ENCODE results near the gene CRYBB1. TPM values are rescaled to one million over a fixed set of nuclear protein-coding genes. Genes with fewer than 3 reads are reported as not detected.

CRYBB1 gene
- total RNA-seq, 1 experiment from 2014 or later: 1.9 TPM

- H3K36me3 ChIP-seq (replicated peaks; ENCODE audit: control insufficient read depth, insufficient read depth, low read length): peaks cover 13% of the 10 kb centered on the region
- H3K4me3 ChIP-seq (ENCODE audit: insufficient read depth, low read depth, low read length): no peak overlapping the region
- DNase-seq: no peak
- H3K27me3 ChIP-seq (ENCODE audit: control insufficient read depth, insufficient read depth, low read length): no peaks in the 10 kb centered on the region
These were observed 32.6 kb downstream of the CRYBB1 start for GRCh38 chr22:26585104-26585790.

GRCh38 chr22:26584010-26584409 is 33.8 kb downstream of the CRYBB1 start:
- H3K27me3 ChIP-seq (ENCODE audit: control insufficient read depth, insufficient read depth, low read length): no peaks in the 10 kb centered on the region
- peaks cover 13% of the 10 kb centered on the region for H3K36me3 ChIP-seq (replicated peaks; ENCODE audit: control insufficient read depth, insufficient read depth, low read length)
- DNase-seq: no peak
- no peak overlapping the region for H3K4me3 ChIP-seq (ENCODE audit: insufficient read depth, low read depth, low read length)

DNA sequence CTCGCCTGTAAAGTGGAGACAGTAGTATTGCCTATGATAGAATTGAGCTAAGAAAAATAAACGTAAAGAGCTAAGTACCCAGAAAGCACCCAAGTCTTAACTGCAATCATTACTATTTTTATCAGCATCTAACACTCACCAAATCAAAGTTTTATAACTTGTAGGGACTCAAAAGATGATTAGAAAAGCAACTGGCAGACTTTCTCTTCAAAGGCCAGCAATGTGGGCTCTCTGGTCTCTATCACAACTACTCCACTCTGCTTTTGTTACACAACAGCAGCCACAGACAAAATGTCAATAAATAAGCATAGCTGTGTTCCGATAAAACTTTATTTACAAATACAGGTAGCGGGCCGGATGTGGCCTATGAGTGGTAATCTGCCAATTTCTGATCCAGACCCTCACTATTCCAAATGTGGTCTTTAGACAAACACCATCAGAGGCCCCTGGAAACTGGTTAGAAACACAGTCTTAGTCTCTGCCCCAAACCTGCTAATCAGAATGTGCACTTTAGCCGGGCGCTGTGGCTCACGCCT is 36.1 kb downstream of the CRYBB1 start:
- peaks cover 11% of the 10 kb centered on the region for H3K36me3 ChIP-seq (replicated peaks; ENCODE audit: control insufficient read depth, insufficient read depth, low read length)
- no peak for DNase-seq
- H3K27me3 ChIP-seq (ENCODE audit: control insufficient read depth, insufficient read depth, low read length): no peaks in the 10 kb centered on the region
- H3K4me3 ChIP-seq (ENCODE audit: insufficient read depth, low read depth, low read length): no peak overlapping the region

- Histone ChIP-seq H3K4me3 (ENCODE audit: insufficient read depth, low read depth, low read length) (no peak overlapping the region), H3K27me3 (ENCODE audit: control insufficient read depth, insufficient read depth, low read length) (no peaks in the 10 kb centered on the region)
- no peak for DNase-seq
These were observed 36.8 kb downstream of the CRYBB1 start for GRCh38 chr22:26581026-26581425.

DNA sequence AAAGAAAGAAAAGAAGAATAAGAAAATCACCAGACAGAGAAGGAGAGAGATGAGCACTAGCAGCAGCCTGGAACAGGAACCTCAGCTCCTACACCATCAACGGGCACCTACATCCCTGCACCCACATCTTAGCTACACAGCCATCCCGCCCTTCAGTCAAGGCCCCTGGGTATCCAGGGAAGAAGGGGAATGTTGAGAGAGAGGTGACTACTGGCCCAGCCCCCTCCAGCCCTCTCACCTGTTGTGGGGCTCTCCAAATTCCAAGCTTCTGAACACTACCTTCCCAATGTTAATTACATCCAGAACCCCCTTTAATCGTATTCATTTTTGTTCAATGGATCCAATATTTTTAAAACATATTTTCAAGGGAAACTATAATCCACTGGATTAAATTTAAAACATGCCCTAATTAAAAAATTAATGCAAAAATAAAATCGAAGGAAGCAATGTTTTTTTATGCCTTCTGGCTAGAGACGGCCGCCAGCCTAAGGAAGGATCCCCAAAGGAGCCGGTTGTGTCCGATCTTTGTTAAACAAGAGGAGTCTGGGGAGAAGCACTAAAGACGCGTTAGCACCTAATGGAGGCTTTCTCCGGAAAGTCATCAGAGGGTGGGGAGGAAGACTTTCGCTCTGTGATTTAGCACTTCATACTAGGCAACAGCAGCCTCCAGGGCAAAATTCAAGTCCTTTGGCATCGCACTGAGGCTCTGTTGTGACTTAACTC is 37.4 kb downstream of the CRYBB1 start:
- Histone ChIP-seq H3K4me3 (ENCODE audit: insufficient read depth, low read depth, low read length) (no peak overlapping the region), H3K36me3 (replicated peaks; ENCODE audit: control insufficient read depth, insufficient read depth, low read length) (peaks cover 9% of the 10 kb centered on the region), H3K27me3 (ENCODE audit: control insufficient read depth, insufficient read depth, low read length) (no peaks in the 10 kb centered on the region)
- peak; percentile 60 for DNase-seq

More at GRCh38 chr22:26581026-26581425, 36.8 kb downstream of the CRYBB1 start:
- H3K36me3 ChIP-seq (replicated peaks; ENCODE audit: control insufficient read depth, insufficient read depth, low read length): peaks cover 9% of the 10 kb centered on the region

DNA sequence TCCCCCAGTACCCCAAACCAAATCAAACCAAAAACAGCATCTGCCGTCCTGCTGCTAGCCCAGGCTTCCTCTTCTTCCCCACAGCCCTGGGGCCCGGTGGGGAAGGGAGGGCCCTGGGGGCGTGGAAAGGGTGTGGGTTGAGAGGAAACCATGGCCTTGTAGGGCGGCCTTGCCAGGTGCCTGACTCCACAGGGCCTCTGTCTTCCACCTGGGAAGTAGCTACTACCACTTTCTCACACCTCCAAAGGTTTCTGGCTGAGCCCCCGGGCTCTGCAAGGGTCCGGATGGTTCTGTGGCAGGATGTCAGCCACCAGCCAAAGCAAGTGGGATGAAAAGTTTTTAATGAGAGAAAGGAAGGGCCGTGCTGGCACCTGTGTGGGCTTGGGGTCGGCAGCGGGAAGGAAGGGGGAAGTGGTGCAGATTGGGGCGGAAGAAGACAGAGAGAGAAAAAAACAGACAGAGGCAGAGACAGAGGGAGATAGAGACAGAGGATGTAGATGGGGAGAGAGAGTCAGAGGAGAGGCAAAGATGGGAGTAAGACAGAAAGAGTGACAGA is 38.4 kb downstream of the CRYBB1 start:
- no peaks in the 10 kb centered on the region for H3K27me3 ChIP-seq (ENCODE audit: control insufficient read depth, insufficient read depth, low read length)
- no peak for DNase-seq
- H3K36me3 ChIP-seq (replicated peaks; ENCODE audit: control insufficient read depth, insufficient read depth, low read length): peaks cover 9% of the 10 kb centered on the region
- no peak overlapping the region for H3K4me3 ChIP-seq (ENCODE audit: insufficient read depth, low read depth, low read length)

DNA sequence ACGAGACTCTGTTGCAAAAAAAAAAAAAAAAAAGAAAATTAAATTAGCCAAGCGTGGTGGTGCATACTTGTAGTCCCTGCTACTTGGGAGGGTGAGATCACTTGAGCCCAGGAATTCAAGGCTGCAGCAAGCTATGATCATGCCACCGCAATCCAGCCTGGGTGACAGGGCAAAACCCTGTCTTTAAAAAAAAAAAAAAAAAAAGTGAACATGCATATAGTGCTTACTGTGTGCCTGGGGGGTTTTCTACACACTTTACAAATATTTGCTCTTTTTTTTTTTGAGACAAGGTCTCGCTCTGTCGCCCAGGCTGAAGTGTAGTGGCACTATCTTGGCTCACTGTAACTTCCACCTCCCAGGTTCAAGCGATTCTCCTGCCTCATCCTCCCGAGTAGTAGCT is 40.7 kb downstream of the CRYBB1 start:
- no peak overlapping the region for H3K4me3 ChIP-seq (ENCODE audit: insufficient read depth, low read depth, low read length)
- H3K27me3 ChIP-seq (ENCODE audit: control insufficient read depth, insufficient read depth, low read length): no peaks in the 10 kb centered on the region
- H3K36me3 ChIP-seq (replicated peaks; ENCODE audit: control insufficient read depth, insufficient read depth, low read length): peaks cover 3% of the 10 kb centered on the region; the same call in 1 of the 2 replicates
- DNase-seq: no peak

DNA sequence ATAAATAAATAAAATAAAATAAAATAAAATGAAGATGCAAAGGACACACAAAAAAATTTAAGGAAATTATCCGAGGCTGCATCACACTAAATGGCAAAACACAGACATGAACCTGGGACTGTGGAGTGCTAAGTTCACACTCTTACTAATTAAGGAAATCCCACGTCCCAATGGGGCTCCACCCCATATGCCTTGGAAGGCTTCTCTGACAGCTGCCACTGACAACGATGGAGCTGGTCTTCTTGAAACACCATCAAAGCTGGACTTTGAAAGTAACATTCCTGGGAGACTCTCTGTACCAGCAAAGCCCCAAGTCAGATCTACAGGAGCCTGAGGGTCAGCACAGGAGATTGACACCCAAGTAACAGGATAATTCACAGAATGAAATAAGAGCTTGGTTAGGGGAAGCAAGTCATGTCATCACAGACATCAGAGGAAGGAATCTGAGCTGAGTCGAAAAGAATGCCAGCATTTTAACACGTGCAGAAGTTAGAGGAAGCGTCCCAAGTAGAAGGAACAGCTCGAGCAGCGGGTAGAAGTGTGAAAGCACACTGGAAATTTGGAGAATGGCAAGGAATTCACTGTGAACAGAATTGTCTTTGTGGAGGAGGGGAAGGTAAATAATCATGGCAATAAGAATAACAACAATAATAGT is 41.7 kb downstream of the CRYBB1 start:
- H3K4me3 ChIP-seq (ENCODE audit: insufficient read depth, low read depth, low read length): no peak overlapping the region
- DNase-seq: no peak

GRCh38 chr22:26574001-26574723 is 43.7 kb downstream of the CRYBB1 start:
- no peak for DNase-seq
- H3K27me3 ChIP-seq (ENCODE audit: control insufficient read depth, insufficient read depth, low read length): no peaks in the 10 kb centered on the region
- H3K4me3 ChIP-seq (ENCODE audit: insufficient read depth, low read depth, low read length): no peak overlapping the region
- no peaks in the 10 kb centered on the region; the same call in 1 of the 2 replicates for H3K36me3 ChIP-seq (replicated peaks; ENCODE audit: control insufficient read depth, insufficient read depth, low read length)

More for the DNA sequence above, 41.7 kb downstream of the CRYBB1 start:
- Histone ChIP-seq H3K27me3 (ENCODE audit: control insufficient read depth, insufficient read depth, low read length) (no peaks in the 10 kb centered on the region), H3K36me3 (replicated peaks; ENCODE audit: control insufficient read depth, insufficient read depth, low read length) (no peaks in the 10 kb centered on the region; the same call in 1 of the 2 replicates)

DNA sequence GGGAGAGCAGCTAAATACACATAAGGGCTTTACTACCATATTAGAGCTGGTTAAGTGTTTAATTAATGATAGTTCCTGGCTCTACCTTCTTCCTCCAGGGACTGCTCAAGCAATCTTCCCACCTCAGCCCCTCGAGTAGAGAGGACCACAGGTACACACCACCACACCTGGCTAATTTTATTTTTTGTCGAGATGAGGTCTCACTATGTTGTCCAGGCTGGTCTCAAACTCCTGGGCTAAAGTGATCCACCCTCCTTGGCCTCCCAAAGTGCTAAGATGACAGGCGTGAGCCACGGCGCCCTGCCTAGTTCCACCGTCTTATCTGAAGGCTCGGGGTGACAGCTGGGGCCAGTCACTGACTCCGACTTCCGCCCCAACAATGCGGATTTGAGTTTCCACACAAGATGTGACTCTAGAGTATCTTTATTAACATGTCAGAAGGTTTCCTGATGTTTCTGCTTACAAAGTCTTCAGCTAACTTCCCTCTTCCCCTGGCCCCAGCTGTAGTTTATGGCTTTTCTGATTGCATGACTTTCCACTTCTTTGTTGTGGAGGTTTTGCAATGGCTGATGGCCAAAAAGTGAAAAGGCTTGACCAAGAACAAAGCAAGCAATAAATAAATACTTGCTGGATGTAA is 44.7 kb downstream of the CRYBB1 start:
- H3K36me3 ChIP-seq (replicated peaks; ENCODE audit: control insufficient read depth, insufficient read depth, low read length): no peaks in the 10 kb centered on the region
- no peak overlapping the region for H3K4me3 ChIP-seq (ENCODE audit: insufficient read depth, low read depth, low read length)
- H3K27me3 ChIP-seq (ENCODE audit: control insufficient read depth, insufficient read depth, low read length): no peaks in the 10 kb centered on the region
- DNase-seq: no peak

GRCh38 chr22:26570864-26571525 is 46.8 kb downstream of the CRYBB1 start:
- H3K4me3 ChIP-seq (ENCODE audit: insufficient read depth, low read depth, low read length): no peak overlapping the region
- DNase-seq: no peak
- no peaks in the 10 kb centered on the region for H3K27me3 ChIP-seq (ENCODE audit: control insufficient read depth, insufficient read depth, low read length)
- H3K36me3 ChIP-seq (replicated peaks; ENCODE audit: control insufficient read depth, insufficient read depth, low read length): no peaks in the 10 kb centered on the region

DNA sequence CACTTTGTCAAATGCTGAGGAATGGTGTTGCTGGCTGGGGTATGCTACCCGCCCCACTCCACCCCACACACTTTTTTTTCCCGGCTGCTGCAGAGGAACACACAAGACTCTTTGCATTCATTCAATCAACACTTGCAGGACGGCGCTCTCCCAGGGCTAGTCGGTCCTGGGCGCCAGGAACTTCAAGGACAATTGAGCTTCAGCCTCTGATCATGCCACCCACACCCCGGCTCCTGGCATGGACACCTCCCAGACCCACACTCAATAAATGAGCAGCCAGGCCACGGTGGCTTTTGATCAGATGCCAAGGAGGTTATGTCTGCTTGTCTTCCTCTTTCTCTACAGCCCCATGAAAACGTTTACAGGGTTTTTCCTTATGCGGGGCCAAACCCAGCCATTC is 47.7 kb downstream of the CRYBB1 start:
- no peak for DNase-seq
- H3K4me3 ChIP-seq (ENCODE audit: insufficient read depth, low read depth, low read length): no peak overlapping the region
- H3K27me3 ChIP-seq (ENCODE audit: control insufficient read depth, insufficient read depth, low read length): no peaks in the 10 kb centered on the region
- peaks cover 3% of the 10 kb centered on the region for H3K36me3 ChIP-seq (replicated peaks; ENCODE audit: control insufficient read depth, insufficient read depth, low read length)

GRCh38 chr22:26568207-26568706 is 49.6 kb downstream of the CRYBB1 start:
- no peak for DNase-seq
- Histone ChIP-seq H3K27me3 (ENCODE audit: control insufficient read depth, insufficient read depth, low read length) (no peaks in the 10 kb centered on the region), H3K36me3 (replicated peaks; ENCODE audit: control insufficient read depth, insufficient read depth, low read length) (peaks cover 12% of the 10 kb centered on the region), H3K4me3 (ENCODE audit: insufficient read depth, low read depth, low read length) (no peak overlapping the region)

All from H7 (cell line).